NB4 (cell line): Measurements from ENCODE around the gene RHOH.
"Not testable (repeated sequence)": the region's sequence is repeated elsewhere in the genome, so short reads cannot be mapped to it uniquely, and the experiment has no call there.

Source experiments
- DNase-seq: peaks from one replicate; pipeline ENCODE4 v3.0.0; 2010; ENCODE audit warnings: low read depth
- H3K4me3 ChIP-seq: one replicate; pipeline ENCODE4 v1.5.1; 2011; ENCODE audit warnings: mild to moderate bottlenecking, low read depth, low read length, moderate library complexity
- MYC ChIP-seq: IDR thresholded peaks from 2 replicates; pipeline ENCODE4 v1.6.1; 2011; ENCODE audit warnings: low read depth, low read length
- POLR2A ChIP-seq: IDR thresholded peaks from 2 replicates; pipeline ENCODE4 v1.6.1; 2011; ENCODE audit warnings: mild to moderate bottlenecking; ENCODE audit not compliant: insufficient read length; ENCODE audit errors: extremely low read depth
- TF ChIP-seq, protein P1 (sequence below): IDR thresholded peaks from 2 replicates; pipeline ENCODE4 v1.6.1; 2011; ENCODE audit warnings: low read depth, low read length
- TF ChIP-seq, protein P2 (sequence below): IDR thresholded peaks from one replicate; pipeline ENCODE4 v1.5.1; 2012; ENCODE audit warnings: low read depth, low read length

The RHOH gene

DNA sequence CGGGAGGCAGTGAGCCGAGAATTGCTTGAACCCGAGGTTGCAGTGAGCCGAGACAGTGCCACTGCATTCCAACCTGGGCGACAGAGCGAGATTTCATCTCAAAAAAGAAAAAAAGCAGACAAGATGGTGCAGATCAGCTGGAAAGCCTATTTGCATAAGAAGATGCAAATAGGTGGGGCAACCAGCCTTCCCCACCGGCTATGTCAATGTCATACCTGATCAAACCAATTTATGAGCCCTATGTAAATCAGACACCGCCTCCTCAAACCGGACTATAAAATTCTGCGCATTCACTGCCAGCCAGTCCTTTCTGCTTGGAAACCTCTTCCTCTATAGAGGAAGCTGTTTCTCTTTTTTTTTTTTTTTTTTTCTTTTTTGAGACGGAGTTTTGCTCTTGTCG lies 73.8 kb downstream of the RHOH start:
- no peak for DNase-seq
- H3K4me3 ChIP-seq, result no peak overlapping the region
- TF ChIP-seq, protein P1, sequence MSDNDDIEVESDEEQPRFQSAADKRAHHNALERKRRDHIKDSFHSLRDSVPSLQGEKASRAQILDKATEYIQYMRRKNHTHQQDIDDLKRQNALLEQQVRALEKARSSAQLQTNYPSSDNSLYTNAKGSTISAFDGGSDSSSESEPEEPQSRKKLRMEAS, result no peak

DNA sequence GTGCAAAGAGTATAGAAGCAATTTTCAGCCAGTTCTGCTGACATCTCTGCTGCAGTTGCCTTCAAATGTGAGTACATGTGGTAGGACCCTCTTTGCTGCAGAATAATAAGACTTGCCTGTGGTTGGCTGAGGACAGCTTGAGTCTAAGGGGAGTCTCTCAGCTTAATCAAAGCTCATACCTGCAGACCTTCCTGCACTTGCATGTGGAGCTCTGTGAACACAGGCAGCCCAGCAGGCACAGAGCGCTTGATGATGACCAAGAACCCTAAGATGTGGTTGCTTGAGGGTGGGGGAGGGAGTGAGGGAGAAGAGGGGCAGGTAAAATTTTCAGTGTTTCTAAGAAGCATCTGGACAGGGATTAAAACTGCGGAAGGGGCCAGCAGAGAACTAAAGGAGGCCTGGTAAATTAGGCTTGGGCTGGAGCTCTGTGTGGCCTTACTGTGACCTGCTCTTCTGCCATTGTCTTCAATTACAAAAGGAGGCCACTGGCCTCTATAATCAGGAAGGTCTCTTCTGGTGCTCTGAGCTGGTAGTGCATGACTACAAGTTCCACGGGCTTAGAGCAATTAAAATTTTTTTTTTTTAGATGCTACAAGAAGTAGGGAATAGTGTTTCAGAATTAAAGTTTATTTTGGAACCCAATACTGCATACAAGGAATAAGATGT lies 78.4 kb downstream of the RHOH start:
- DNase-seq, result no peak
- TF ChIP-seq MYC (no peak), POLR2A (no peak)
- TF ChIP-seq, protein P2, sequence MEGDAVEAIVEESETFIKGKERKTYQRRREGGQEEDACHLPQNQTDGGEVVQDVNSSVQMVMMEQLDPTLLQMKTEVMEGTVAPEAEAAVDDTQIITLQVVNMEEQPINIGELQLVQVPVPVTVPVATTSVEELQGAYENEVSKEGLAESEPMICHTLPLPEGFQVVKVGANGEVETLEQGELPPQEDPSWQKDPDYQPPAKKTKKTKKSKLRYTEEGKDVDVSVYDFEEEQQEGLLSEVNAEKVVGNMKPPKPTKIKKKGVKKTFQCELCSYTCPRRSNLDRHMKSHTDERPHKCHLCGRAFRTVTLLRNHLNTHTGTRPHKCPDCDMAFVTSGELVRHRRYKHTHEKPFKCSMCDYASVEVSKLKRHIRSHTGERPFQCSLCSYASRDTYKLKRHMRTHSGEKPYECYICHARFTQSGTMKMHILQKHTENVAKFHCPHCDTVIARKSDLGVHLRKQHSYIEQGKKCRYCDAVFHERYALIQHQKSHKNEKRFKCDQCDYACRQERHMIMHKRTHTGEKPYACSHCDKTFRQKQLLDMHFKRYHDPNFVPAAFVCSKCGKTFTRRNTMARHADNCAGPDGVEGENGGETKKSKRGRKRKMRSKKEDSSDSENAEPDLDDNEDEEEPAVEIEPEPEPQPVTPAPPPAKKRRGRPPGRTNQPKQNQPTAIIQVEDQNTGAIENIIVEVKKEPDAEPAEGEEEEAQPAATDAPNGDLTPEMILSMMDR, result no peak
- TF ChIP-seq, protein P1, result no peak
- H3K4me3 ChIP-seq, result no peak overlapping the region

DNA sequence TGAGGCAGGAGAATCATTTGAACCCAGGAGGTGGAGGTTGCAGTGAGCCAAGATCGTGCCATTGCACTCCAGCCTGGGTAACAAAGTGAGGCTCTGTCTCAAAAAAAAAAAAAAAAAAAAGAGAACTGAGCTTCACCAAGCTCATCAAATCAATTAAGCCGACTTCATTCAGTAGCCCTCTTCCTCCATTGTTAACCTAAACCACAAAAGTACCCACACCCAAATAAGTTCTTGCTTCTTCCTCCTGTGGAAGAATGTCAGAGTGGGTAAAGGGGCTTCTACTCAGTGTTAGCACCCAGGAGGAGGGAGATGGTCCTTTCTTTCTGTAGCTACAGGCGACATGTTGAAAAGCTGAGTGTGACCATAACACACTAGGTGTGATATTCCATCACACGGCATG lies 79.7 kb downstream of the RHOH start:
- H3K4me3 ChIP-seq, result no peak overlapping the region
- TF ChIP-seq MYC, result no peak
- TF ChIP-seq, protein P2, result no peak
- DNase-seq, result peak; percentile 57

DNA sequence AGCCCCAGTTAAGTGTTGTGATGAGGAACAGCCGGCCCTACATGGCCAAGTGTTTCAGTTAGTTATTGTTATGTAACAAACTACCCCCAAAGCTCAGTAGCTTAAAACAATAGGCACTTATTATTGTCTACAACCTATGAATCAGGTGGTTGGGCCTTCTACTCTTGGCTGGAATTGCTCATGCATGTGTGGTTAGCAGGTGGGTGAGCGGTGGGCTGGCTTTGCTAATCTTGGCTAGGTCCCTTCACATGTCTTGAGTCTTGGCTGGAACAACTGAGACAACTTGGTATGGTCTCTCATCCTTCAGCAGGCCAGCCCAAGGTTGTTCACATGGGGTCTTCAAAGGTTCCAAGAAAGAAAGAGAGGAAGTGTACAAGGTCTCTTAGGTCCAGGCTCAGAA lies 83.8 kb downstream of the RHOH start:
- TF ChIP-seq, protein P2, result no peak
- TF ChIP-seq, protein P1, result no peak
- TF ChIP-seq MYC, result no peak
- no peak for TF ChIP-seq POLR2A
- no peak overlapping the region for H3K4me3 ChIP-seq
- peak; percentile 27 for DNase-seq

DNA sequence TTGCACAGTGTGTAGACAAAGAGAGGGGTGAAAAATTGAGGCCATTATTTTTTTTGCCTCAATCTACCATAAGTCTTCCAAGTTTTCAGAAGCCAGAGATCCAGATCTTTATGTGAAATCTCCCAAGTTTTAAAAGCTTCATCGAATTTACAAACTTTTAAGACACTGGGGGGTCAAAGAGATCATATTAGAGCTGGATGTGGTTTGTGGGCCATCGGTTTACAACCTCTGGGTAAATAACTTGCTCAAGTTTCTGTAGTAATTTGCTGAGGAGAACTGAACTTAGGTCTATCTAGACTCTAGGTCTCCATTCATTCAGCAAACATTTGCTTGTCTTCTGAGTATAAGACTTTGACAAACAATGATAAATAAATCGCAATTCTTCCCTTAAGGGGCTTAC lies 84.3 kb downstream of the RHOH start:
- TF ChIP-seq, protein P2, result no peak
- TF ChIP-seq MYC, result no peak
- no peak for TF ChIP-seq POLR2A
- TF ChIP-seq, protein P1, result no peak
- DNase-seq, result no peak
- no peak overlapping the region for H3K4me3 ChIP-seq

DNA sequence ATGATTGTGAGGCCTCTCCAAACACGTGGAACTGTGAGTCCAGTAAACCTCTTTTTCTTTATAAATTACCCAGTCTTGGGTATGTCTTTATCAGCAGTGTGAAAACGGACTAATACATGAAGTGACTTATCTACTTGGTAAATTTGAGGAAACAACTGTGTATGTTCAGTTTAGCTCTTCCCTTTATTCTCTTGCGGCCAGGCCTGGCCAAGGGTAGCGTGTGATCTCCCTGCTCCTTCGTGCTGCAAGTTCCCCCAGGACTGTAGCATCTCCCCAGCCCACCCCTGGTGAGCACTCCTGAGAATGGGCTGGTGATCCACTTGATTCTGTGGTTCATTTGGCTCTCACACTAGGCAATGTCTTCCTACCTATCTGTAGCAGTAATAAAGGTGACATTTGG lies 85.1 kb downstream of the RHOH start:
- no peak overlapping the region for H3K4me3 ChIP-seq
- TF ChIP-seq MYC, result no peak
- no peak for DNase-seq

DNA sequence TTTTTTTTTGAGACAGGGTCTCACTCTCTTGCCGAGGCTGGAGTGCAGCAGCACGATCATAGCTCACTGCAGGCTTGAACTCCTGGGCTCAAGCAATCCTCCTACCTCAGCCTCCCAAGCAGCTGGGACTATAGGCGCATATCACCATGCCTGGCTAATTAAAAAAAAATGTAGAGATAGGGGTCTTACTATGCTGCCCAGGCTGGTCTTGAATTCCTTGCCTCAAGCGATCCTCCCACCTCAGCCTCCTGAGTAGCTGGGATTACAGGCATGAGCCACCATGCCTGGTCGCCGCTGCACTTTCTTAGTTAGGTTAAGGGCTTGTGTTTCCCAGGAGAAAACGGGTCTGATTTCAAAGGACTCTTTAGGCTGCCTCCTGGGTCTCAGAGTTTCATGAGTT lies 86.0 kb downstream of the RHOH start:
- H3K4me3 ChIP-seq, DNase-seq: not testable (repeated sequence)

DNA sequence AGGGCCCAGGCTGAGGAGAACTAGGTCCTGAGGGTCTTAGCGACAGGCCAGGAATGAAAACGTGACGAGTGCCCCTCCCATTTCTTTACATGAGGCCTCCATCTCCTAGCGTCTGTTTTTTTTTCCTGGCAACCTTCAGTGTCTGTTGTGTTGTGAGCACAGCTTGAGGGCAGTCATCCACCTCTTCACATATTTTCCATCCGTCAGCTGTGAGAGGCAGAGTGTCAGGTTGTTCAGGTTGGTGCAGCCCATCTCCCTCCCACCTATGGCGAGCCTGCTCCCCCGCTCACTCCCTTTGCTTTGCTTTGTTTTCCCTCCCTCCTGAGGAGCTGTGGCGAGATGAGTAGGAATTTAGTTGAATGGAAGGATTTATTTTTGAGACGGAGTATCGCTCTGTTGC lies 86.6 kb downstream of the RHOH start:
- no peak for DNase-seq
- no peak overlapping the region for H3K4me3 ChIP-seq
- TF ChIP-seq, protein P1, result no peak
- TF ChIP-seq, protein P2, result no peak
- no peak for TF ChIP-seq MYC
- no peak for TF ChIP-seq POLR2A
